ENCODE measurements around the gene ZC3H6. TPM values are rescaled to one million over a fixed set of nuclear protein-coding genes. Genes with fewer than 3 reads are reported as not detected.
A peak's percentile ranks its signal among the peaks of the same experiment; 100 is the strongest.

The ZC3H6 gene
- total and polyA plus RNA-seq, 2 of the 13 experiments (the other 11 are each of a cell fraction or from before 2014, with no cell fraction given): 0.71 to 0.93 TPM

GRCh38 chr2:112254466-112255240 lies 20.7 kb upstream of the ZC3H6 start, which contains the start of gene ZC3H8 (continued):
- TF ChIP-seq AHDC1 (CRISPR knock-in tag; IDR thresholded peaks at IDR 0.05; ENCODE audit: borderline replicate concordance): peak; percentile 8; the same call in 1 of the 2 replicates
- peak; percentile 87; the same call in 1 of the 2 replicates for TF ChIP-seq ZNF256 (CRISPR knock-in tag; conservative IDR thresholded peaks at IDR 0.05)
- no peak for TF ChIP-seq HNRNPUL1 (IDR thresholded peaks at IDR 0.05; ENCODE audit: low read depth, low read length)
- TF ChIP-seq SNRNP70 (IDR thresholded peaks at IDR 0.05; ENCODE audit: low read depth, low read length): no peak
- peak; percentile 95 for TF ChIP-seq HIVEP1 (CRISPR knock-in tag; IDR thresholded peaks at IDR 0.05)
- 0 out of 2 replicates have a peak, but pooled peaks have one; percentile 67 for TF ChIP-seq KLF12 (CRISPR knock-in tag; IDR thresholded peaks at IDR 0.05; ENCODE audit: borderline replicate concordance)
- no peak; the same call in 1 of the 2 replicates for TF ChIP-seq HCFC1 (IDR thresholded peaks at IDR 0.05; ENCODE audit: low read depth, low read length)
- peak; percentile 95; the same call in 1 of the 2 replicates for TF ChIP-seq NFKB2 (CRISPR knock-in tag; IDR thresholded peaks at IDR 0.05; ENCODE audit: borderline replicate concordance)
- no peak for TF ChIP-seq RERE (CRISPR knock-in tag; IDR thresholded peaks at IDR 0.05; ENCODE audit: low read depth)
- TF ChIP-seq BRCA1 (CRISPR knock-in tag; IDR thresholded peaks at IDR 0.05): no peak
- TF ChIP-seq MEIS2 (CRISPR knock-in tag; IDR thresholded peaks at IDR 0.05): peak; percentile 76
- TF ChIP-seq ZNF841 (CRISPR knock-in tag; IDR thresholded peaks at IDR 0.05; ENCODE audit: borderline replicate concordance): 0 out of 2 replicates have a peak, but pooled peaks have one; percentile 19
- TF ChIP-seq MED8 (CRISPR knock-in tag; IDR thresholded peaks at IDR 0.05; ENCODE audit: insufficient replicate concordance): no peak
- TF ChIP-seq ZMYM3 (CRISPR knock-in tag; IDR thresholded peaks at IDR 0.05): peak; percentile 61
- TF ChIP-seq KLF15 (CRISPR knock-in tag; IDR thresholded peaks at IDR 0.05; ENCODE audit: borderline replicate concordance): no peak
- no peak for TF ChIP-seq U2AF2 (IDR thresholded peaks at IDR 0.05; ENCODE audit: low read depth, low read length)
- peak; percentile 96; the same call in 1 of the 2 replicates for TF ChIP-seq NR0B2 (CRISPR knock-in tag; IDR thresholded peaks at IDR 0.05)
